A204.1 (cell line): ENCODE measurements around the gene SSH2.
"Not testable (repeated sequence)": the region's sequence is repeated elsewhere in the genome, so short reads cannot be mapped to it uniquely, and the experiment has no call there.

ENCODE experiments used
- FAIRE-seq: peaks from 2 replicates; lab custom pipeline; 2012; peaks lifted over from hg19 to GRCh38; lab: Jason Lieb, UNC

SSH2 gene

DNA sequence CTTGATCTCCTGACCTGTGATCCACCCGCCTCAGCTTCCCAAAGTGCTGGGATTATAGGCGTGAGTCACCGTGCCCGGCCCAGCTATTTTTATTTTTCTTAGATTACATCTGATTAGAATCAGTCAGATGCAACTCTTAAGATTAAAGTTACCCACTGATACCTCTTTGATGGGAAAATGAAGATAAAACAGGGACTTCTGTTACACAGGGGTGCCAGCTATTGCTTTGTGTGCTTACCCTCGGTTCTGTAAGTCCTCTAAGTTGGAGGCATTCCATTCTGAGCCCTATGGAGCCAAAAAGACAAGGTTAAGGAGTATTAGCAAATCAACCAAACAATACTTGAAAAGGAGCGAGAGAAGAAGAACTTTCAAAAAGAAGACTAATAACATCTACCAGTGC is 274.7 kb downstream of the SSH2 start:
- FAIRE-seq = no peak

DNA sequence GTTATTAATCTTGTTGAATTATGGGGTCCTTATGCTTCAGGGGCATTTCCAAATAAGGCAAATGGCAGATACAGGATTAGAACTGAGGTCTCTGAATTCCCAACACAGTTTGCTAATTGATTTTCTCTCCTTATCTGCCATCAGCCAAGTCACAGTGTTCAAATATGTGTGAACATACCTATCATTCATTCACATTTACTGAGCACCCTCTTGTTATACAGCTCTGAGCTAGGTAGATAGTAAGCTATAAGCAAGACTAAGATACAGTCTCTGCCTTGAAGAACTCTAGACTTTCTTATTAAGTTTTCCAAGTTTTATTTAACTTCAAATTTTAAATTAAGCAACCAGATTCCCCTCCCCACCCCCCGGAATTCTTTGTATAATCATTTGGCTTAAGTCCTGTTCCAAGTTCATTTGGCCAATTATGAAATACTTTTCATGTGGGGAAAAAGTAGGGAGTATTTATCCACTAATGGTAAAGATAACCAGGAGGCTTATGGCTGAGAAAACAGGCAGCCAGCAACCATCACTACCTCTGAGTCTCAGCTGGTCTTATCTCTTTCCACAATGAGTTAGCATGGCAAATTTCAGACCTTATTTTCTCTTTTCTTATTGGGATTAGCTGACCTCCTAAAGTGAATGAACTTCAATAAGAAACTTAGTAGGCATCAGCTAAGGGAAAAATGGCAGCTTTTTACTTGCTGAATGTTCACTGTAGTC is 275.9 kb downstream of the SSH2 start:
- FAIRE-seq = no peak

DNA sequence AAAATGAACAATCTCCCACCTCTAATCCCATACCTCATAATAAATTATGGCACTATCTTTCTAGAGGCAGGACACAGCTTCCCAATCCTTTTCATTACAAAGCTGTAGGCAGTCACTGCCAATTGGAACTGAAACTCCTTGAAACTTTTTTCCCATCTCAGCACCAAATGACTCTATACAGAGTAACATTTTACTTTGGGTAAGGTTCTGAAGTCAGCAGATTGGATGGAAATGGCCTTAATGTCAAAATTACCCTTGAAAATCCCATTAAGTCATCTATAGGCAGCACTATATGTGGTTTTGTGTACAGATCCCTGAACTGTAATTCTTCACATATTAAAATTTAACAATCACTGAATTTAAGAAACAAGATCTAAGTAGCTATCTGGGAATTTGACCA is 277.1 kb downstream of the SSH2 start:
- no peak for FAIRE-seq

DNA sequence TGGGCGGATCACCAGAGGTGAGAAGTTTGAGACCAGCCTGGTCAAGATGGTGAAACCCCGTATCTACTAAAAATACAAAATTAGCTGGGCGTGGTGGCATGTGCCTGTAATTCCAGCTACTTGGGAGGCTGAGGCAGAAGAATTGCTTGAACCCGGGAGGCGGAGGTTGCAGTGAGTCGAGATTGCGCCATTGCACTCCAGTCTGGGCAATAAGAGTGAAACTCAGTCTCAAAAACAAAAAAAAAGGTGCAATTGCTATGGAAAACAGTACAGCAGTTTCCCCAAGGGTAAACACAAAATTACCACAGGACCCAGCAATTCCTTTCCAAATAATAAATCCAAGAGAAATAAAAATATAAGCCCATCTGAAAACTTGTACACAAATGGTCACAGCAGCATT is 278.1 kb downstream of the SSH2 start:
- FAIRE-seq = not testable (repeated sequence)

DNA sequence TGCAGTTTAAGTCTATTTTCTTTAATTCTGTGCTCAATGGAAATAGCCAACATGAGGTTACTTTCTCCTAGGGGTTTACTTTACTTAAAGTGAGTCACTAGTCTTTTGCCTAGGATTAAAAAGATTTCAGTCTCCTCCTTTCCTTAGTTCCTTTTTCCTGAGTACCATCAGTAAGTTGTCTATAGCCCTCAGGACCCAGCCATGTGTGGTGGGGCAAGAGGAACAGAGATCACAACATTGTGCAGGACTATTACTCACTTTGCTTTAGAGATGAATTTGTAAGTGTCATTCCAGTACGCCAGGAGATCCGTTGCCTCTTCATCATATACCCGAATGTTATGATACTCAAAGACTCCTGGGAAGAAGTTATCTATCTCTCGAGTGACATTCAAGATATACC is 279.6 kb downstream of the SSH2 start:
- FAIRE-seq = no peak

DNA sequence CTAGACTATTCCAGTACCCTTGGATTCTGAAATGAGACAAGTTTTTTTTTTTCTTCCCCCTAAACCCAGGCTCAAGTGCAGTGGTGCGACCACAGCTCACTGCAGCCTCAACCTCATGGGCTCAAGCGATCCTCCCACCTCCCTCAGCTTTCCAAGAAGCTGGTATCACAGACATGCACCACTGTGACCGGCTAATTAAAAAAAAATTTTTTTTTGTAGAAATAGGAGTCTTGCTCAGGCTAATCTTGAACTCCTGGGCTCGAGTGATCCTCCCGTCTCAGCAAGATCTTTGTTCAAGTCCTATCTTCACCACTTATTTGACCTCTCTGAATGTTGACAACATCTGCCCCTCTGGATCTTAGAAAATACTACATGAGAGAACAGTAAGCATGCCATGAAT is 280.7 kb downstream of the SSH2 start:
- FAIRE-seq = no peak

DNA sequence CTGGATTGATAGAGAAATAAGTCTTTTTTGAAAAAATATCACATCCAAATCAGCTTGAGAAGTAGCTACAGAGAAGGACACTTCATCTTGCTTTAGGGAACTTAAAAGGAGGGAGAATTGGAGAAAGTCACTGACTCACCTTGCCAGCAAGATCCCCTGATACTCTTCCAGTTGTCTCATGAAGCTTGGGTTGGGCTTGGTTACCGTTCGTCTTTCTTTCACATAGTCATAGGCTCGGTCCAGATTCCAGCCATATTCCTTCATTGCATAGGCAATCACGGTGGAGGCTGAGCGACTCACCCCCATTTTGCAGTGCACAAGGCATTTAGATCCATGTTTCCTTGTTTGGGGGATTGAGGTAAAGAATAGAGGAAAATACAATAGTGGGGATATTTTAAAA is 282.0 kb downstream of the SSH2 start:
- FAIRE-seq = no peak

DNA sequence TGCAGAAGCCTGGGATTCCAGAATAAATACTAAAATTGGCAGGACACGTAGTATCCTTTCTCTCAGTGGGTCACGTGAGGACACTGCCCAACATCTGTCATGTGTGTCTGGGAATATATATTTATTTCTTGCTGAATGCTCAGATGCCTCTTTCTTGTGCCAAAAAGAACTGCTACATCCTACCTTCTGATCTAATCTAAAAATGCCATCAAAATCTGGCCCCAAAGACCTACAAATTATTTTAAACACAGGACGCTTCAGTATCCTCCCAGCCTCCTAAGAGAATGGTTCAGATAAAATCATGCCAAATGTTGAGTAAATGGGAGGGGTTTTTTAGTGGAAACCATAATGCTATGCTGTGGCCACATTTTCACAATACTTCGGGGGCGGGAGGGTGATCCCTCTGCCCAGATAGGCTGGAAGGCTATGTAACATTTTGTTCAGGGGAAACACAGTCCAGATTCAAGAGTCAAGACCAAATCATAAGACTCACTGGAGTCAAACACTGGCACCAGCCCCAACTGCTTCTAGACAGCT is 284.4 kb downstream of the SSH2 start:
- FAIRE-seq = no peak

DNA sequence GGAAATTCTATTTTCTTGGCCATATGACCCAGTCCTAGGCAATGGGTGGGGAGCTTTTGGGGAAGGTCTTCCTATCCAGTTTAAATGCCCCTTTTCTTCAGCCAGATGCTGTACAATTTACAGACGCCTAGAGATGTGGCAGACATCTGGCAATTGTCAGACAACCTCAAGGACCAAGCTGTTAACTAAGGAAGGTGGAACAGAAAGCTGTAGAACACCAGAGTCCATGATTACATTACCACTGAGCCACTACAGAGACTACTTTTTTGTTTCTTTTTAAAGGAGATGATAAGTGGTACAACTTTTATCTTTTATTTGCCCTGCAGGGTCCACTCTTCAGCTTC is 286.2 kb downstream of the SSH2 start:
- FAIRE-seq = no peak

DNA sequence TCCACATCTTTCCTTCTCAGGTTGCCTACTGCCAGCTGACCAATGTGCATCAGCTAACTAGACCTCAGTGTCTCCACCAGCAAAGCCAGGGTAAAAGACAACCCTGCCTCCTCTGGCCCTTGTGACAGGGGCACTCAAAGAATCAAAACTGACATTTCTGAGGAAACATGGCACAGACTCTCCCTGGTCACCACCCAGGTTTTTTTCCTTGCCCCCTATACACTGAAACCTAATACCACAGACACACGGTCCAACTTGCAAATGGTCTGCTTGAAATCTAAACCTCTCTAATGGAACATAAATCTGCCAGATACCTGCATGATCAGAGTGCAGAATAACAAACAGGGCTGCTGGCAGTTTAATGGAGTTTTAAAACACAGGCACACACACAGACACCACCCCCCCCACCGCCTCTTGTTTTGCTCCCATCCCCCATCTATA is 287.8 kb downstream of the SSH2 start:
- no peak for FAIRE-seq

DNA sequence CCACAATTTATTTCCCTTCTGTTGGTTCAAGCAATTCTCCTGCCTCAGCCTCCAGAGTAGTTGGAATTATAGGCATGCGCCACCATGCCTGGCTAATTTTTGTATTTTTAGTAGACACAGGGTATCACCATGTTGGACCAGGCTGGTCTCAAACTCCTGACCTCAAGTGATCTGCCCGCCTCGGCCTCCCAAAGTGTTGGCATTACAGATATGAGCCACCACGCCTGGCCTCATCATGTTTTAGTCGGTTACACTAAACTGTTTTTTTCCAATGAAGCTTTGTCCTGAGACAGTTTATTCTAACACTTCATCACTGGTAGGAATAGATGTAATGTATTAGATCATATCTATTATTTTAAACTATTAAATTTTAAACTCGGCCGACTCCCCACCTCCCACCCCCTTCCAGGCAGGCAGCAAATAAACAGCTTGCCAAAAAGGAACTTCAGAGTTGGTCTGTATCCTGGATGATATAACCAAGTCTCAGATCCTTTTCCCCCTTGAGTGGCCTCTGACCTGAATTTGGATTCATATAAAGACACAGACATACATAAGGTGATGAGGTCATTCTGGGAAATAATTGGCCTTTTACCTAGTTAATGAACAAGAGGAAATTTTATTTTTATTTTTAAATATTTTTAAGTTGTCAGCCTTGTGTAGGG is 288.9 kb downstream of the SSH2 start:
- no peak for FAIRE-seq

DNA sequence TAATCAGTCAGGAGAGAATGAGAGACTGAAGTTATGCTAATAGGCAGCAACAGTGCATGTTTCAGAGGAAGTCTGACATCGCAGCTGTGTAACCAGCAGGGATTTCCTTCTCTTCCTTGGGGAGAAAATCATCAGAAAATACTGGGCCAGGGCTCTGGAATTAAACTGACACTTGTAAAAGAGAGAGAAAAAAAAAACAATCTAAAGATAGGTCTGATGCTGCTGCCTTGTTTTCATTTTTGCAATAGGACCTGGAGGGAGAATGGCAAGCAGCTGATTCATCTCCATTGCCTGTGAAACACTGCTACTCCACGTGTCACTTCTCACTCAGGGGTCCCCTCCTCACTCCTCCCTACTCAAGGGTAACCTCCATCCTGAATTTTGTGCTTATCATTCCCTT is 289.6 kb downstream of the SSH2 start:
- FAIRE-seq = no peak

DNA sequence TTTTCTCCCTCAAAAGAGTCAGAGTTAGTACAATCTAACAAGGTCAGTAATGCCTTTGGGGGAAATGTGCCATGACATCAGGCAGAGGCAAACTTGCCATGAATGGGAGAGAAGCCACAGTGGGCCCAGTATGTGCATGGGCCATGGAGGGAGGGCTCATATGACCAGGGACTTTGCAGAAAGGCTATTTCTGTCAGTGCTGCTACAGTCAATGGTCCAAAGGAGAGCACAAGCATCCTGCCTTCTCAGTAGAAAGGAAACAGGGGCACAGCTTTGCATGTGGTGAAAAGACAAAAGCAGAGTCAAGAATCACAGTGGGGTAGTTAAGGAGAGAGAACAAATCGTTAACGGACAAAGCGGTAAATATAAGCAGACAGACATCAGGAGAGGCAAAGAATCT is 296.1 kb downstream of the SSH2 start:
- no peak for FAIRE-seq

DNA sequence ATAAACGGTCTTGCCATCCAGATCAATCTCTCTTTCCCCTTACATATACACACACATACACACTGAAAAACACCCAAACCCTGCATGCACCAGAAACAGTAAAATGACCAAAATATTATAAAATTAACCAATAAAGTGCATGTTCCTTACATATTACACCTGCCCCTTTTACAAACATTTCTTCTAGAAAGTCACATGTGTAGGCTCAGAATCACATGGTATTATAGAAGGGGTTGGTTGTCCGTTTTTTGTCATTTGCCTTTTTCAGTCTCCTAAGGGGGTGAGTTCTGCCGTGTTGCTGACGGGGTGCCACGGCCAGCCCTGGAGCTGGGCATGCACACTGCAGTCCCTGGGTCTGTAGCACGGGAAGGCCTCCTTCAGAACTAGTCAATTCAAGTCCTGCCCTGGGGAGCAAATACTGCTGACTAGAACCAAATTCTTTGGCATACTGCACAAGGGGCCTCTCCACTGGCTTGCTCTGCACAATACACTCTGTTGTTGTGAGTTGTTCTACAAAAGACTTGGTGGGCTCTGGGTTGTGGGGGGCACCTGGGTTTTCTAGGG is 299.3 kb downstream of the SSH2 start:
- FAIRE-seq = no peak

DNA sequence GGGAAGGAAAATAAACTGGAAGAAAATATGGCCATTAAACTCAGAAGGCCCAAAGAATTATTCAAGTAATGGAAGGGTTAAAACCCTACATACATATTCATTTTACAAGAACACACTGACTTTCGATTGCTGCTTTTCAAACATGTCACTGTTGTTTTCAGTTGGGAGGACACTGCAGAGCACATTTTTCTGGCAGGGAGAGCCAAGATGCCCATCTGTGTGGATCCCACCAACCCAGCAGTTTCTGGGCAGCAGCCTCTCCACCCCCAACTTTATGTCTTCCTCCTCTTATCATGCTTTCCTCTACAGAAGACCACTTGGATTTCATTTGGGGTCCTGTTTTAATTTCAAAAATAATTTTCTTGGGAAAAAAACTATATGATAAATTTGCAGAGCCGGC is 300.2 kb downstream of the SSH2 start:
- FAIRE-seq = no peak

DNA sequence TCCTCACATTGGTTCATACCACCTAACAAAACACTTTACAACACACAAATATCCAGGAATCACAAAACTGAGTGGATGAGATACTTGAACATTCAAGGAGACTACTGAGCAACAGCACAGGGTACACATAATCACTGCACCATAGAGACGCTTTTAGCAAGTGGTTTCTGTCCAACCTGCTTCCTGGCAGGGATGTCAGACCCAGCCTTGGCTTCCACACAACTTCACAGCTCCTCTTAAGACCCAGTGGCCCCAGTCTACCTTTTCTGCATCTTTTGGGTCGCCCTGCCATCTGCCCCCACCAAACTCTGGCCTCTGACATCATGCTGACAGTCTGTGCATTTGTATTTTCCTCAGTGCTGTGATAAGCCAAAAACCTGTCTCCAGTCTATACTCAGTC is 301.4 kb downstream of the SSH2 start:
- FAIRE-seq = no peak

DNA sequence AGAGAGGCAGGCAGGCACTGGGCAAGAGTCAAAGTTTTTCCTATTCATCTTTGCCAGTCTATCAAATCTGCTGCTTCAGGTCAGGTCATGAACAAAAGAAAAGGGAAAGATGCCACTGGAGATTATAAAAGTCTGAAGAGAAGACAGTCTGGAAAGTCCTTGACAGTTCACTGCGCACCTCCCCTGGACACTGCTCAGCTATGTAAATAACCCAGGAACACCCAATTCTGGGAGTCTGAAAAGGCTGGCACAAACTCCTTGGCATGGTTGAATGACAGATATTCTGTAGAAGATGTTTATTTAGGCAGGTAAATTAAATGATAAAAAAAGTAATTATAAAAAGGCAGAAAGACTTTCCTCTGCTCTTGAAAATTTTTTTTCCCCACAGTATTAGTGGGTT is 302.1 kb downstream of the SSH2 start:
- FAIRE-seq = no peak

DNA sequence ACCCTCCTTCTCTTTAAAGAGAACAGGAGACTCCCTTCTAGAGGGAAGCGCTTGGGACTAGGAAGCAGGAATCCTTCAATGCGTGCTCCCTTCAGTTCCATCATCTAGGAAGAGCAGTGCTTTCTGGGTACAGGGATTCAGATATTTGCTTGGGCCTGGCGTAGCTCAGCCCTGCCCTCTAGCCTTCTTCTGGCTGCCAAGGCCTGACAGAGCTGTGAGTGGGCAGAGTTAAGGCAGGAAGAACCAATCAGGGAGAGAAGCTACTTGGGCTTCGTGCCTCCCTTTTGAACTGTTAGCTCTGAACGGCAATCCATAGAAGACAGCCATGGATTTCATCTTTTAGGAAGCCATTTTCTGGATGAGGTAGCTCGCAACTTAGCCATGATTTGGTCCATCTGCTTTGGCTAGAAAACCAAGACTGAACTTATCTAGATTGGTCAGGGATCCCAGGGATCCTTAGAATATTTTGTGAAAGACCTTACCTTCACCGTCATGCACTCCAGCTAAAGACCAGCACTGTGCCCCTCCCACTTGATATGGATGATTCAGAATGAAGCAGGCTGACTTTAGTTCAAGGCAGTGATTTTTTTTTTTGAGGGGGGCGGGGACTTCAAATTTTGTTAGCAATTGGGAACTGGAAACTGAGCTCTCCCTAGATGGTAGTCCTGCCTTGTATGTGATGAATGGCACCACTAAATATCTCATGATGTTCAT is 304.8 kb downstream of the SSH2 start:
- FAIRE-seq = no peak

DNA sequence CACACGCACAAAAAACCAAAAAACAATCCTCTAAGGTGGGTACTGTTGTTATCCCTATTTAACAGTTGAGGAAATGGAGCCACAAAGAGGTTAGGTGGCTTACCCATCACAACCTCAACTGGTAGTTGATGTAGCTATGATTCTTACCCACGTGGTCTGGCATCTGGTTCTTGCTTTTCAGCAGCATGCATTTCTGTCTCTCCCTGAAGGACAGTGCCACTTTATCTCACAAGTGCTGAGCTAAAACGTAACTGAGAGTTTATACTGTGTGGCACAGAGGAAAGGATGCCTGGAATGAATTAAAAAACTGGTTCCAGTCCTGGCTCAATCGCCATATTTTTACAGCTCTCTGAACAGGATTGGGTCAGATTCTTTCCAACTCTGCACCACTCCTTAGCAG is 305.4 kb downstream of the SSH2 start:
- no peak for FAIRE-seq

DNA sequence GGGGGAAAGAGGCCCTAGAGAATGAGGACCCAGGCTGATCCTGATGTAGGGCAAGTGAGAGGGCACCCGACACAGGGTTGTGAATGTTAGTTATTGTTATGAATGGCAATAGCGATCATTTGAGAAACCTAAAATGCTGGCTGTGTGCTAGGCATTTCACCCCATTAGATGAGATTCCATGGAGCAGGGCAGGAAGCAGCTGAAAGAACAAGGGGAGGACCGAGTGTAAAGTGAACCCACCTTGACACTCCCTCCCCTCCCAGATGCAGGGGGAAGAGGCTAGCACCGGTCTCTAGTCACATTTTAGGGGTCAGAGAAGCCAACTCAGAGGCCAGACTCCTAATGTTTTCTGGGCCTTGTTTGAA is 306.8 kb downstream of the SSH2 start:
- FAIRE-seq = no peak

DNA sequence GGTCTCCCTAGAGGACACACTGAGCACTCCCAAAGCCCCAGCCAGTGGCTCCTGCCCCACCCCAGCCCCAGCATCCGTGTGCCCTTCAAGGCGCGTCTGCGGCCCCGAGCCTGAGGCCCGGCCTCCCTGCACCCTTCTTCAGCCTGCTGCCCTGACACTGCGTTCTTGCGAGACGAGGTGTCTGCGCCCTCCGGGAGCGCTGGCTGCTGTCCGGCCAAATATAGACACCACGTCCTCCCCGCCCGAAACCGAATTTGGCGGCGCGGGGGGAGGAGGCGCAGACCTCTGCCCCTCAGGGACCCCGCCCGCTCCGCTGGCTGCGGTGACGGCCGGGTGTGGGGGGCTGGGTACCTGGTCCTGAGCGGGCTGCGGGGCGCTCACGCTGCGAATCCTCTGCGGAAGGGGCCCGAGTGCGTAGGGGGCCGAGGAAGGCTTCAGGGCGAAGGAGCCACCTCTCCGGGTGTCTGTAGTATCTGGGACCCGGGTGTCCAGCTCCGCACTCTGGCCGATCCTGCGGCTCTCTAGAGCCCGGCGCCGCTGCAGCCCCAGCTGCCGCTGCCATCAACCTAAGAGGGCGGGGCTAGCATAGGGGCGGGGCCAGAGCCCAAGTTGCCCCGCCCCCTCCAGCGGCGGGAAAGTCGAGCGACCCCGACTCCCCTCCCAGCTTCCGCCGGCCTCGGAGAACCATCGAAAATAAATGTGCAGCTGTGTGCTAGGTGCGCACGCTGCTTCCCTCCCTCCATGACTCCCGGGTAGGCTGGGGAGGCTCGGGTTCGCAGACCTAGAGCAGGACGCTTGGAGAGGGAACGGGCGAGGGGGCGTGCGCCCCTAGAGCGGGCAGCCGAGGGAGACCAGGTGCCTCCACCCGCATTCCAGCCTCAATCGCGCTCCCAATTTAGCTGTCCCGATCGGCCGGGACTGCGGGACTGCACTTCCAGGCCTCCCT is 307.4 kb downstream of the SSH2 start, which contains the start of gene CORO6:
Gene CORO6 (minus strand): TSS at position 576 of the 946 bp plus-strand sequence. CDS start 1,491 bp downstream, outside the sequence.
- no peak for FAIRE-seq

DNA sequence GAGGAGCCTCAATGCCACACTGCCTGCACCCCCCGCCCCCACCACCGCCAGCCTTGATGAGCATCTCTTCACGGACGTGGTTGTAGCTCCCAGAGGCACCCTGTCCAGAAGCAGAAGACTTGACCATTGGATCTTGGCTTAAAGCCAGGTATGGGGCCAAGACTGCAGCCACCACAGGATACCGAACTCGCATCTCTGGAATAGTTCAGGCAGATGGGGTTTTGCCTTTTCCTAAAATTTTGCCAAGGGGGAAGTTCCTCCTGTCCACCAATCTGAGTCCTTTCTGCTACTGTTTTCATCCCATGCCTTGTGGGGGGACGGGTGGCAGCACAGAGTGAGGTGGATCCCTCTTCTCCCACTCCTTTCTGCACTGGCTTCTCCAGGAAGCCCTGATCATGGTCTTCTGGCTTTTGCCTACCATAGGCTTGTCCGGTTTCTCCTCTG is 308.3 kb downstream of the SSH2 start:
- no peak for FAIRE-seq
